Spleen (tissue), 11 donors: ENCODE measurements around the gene SENP1. TPM values are rescaled to one million over a fixed set of nuclear protein-coding genes. Genes with fewer than 3 reads are reported as not detected.

Source experiments
- DNase-seq: peaks from one replicate; pipeline ENCODE4 v3.0.0-alpha.2; 2020
- H3K27ac ChIP-seq, 8 donors: fragments of 200-600 bp; sonication (generic) in 7 of 8; 1 replicate in 4 of 8; 2 replicates in 4 of 8; pipeline versions ENCODE4 v1.5.0 to v1.8.0; 2016 to 2021; ENCODE audit warnings: inconsistent platforms in 4 of 8, mild to moderate bottlenecking in 4 of 8, moderate library complexity in 1 of 8
- H3K27me3 ChIP-seq, 7 donors: fragments of 200-600 bp; sonication (generic) in 6 of 7; replicated peaks in 1 of 7; 1 replicate in 4 of 7; 2 replicates in 3 of 7; pipeline versions ENCODE4 v1.5.0 to v1.8.0; 2016 to 2021; ENCODE audit warnings: inconsistent platforms in 3 of 7, mild to moderate bottlenecking in 1 of 7
- H3K36me3 ChIP-seq, 6 donors: fragments of 200-600 bp; sonication (generic) in 5 of 6; 1 replicate in 4 of 6; 2 replicates in 2 of 6; pipeline versions ENCODE4 v1.5.0 to v1.8.0; 2016 to 2021; ENCODE audit warnings: inconsistent platforms in 2 of 6
- H3K4me1 ChIP-seq, 6 donors: fragments of 200-600 bp; sonication (generic) in 5 of 6; 1 replicate in 3 of 6; 2 replicates in 3 of 6; pipeline versions ENCODE4 v1.5.0 to v1.8.0; 2016 to 2021; ENCODE audit warnings: inconsistent platforms in 3 of 6
- H3K4me3 ChIP-seq, 8 donors: fragments of 200-600 bp; sonication (generic) in 7 of 8; 1 replicate in 4 of 8; 2 replicates in 4 of 8; pipeline versions ENCODE4 v1.5.0 to v1.8.0; 2016 to 2021; ENCODE audit warnings: inconsistent platforms in 4 of 8, mild to moderate bottlenecking in 4 of 8, moderate library complexity in 2 of 8
- H3K9me3 ChIP-seq, 8 donors: fragments of 200-600 bp; sonication (generic) in 7 of 8; 1 replicate in 4 of 8; 2 replicates in 4 of 8; pipeline versions ENCODE4 v1.5.0 to v1.8.0; 2016 to 2021; ENCODE audit warnings: inconsistent platforms in 4 of 8
- POLR2A ChIP-seq, 3 donors: fragments of 450-650 bp; IDR thresholded peaks; one replicate each; pipeline ENCODE4 v1.5.1; 2017; ENCODE audit warnings: antibody characterized with exemption in 3 of 3, mild to moderate bottlenecking in 1 of 3
- POLR2AphosphoS5 ChIP-seq, 3 donors: sonication (generic); formaldehyde crosslinking; IDR thresholded peaks; one replicate each; pipeline ENCODE4 v1.5.1; 2017; ENCODE audit warnings: antibody characterized with exemption in 3 of 3
- WGBS, 5 donors: extraction: QIAGEN DNeasy Blood & Tissue Kit in 3 of 5; methylation state at CpG; one replicate each; pipeline versions ENCODE4 v1.1.5 to v1.1.7; 2013 to 2018; 5-methylcytosine and 5-hydroxymethylcytosine counted together
- intact Hi-C: fragments of 100-400 bp; cut with DNase I; formaldehyde crosslinking; loops from one replicate; pipeline ENCODE4 v1.15.0; 2023; ENCODE audit warnings: low total_unique reads
- polyA plus RNA-seq, 3 donors: library from polyadenylated mRNA; stranded (reverse); fragments of 200-250 nt; gene quantifications; one replicate each; pipeline ENCODE4 v1.2.1, GENCODE V29; 2013
- total RNA-seq, 7 donors: library from RNA; depleted of rRNA in 3 of 7; stranded (reverse); fragments of >200 nt in 3 of 7; fragmentation: NEBNext Ultra II Directional in 4 of 7; extraction: Animal tissue kit (Norgen Biotek cat#: 25700) in 4 of 7; gene quantifications; one replicate each; pipeline versions ENCODE4 v1.1.0 to v1.2.1, GENCODE V29; 2016 to 2021
- TF ChIP-seq, protein P1 (sequence below), 11 experiments: fragments of 200-600 bp in 7 of 11; fragments of 450-650 bp in 4 of 11; sonication (generic) in 4 of 11; IDR thresholded peaks in 8 of 11; conservative IDR thresholded peaks in 3 of 11; 1 replicate in 7 of 11; 2 replicates in 4 of 11; pipeline versions ENCODE4 v1.4.0 to v1.8.0; 2016 to 2021; ENCODE audit warnings: antibody characterized with exemption in 11 of 11, inconsistent platforms in 4 of 11, mild to moderate bottlenecking in 1 of 11
- donor health status: healthy with polysubstance abuse.
- donor health status: DM: no; HTN: no; CAD: no; lungs with moderate emphysema.
- donor health status: DM: no; HTN: no; CAD: no.
- donor health status: Bipolar disorder and iron deficiency.
- donor health status: healthy.
- donor health status: DM: no; HTN: no; CAD: no.
- donor health status: DM: yes; HTN: yes; CAD: no.

The SENP1 gene
- total and polyA plus RNA-seq, 10 donors = 3.7 to 37.4 (median 25.6) TPM

DNA sequence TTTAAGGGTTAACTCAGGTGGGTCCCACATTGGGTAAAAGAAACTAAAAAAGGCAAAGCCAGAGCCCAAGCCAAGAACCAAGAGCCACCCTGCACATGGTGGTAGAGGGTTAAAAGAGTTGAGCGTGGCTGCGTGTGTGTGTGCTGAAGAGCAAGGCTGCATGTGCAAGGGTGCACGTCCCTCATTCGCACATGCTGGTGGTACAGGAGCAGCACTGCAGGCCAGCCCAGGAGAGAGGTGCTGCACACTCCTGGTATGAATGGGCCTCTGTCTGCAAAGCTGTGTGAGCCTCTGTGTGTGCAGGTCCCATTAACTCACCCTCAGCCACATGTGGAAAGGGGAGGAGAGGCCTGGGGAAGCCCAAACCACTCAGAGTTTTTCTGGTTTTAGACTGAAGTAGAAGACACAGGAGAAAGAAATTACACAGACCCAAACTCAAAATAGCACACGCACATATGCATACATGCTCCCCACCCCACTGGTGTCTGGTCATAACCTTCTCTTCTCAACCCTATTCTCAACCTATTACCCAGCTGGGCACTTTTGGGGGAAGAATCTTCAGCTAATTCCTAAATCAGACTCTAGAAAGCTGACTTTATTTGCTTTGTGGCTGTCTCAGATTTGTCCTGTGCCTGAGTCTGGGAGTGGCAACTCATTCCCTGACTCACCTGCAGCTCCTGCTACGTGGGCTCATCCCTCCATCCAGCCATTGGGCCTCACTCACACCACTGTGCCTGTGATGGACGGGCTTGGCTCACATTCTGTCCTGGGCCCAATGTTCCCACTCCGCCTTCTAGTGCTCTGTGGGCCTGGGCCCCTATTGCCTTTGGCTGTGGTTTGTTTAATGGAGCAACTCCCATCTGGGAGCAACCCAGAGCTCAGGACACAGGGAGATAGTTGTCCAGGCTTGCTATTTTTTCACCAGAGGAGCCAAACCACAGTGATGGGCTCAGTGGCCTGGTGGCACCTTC, 70.8 kb downstream of the SENP1 start:
- Histone ChIP-seq H3K9me3 (no peaks in the 10 kb centered on the region), H3K4me3 (no peak overlapping the region), H3K4me1 (peaks cover 0 to 14% (median 7%) of the 10 kb centered on the region in 6 donors), H3K36me3 (no peaks in the 10 kb centered on the region), H3K27ac (no peak overlapping the region), H3K27me3 (no peaks in the 10 kb centered on the region)
- TF ChIP-seq POLR2AphosphoS5 (IDR thresholded peaks at IDR 0.05) (no peak), POLR2A (IDR thresholded peaks at IDR 0.05) (no peak)
- TF ChIP-seq, protein P1, sequence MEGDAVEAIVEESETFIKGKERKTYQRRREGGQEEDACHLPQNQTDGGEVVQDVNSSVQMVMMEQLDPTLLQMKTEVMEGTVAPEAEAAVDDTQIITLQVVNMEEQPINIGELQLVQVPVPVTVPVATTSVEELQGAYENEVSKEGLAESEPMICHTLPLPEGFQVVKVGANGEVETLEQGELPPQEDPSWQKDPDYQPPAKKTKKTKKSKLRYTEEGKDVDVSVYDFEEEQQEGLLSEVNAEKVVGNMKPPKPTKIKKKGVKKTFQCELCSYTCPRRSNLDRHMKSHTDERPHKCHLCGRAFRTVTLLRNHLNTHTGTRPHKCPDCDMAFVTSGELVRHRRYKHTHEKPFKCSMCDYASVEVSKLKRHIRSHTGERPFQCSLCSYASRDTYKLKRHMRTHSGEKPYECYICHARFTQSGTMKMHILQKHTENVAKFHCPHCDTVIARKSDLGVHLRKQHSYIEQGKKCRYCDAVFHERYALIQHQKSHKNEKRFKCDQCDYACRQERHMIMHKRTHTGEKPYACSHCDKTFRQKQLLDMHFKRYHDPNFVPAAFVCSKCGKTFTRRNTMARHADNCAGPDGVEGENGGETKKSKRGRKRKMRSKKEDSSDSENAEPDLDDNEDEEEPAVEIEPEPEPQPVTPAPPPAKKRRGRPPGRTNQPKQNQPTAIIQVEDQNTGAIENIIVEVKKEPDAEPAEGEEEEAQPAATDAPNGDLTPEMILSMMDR (IDR thresholded peaks at IDR 0.05 in 8 of 11, conservative IDR thresholded peaks at IDR 0.05 in 3 of 11) = no peak
- no peak for DNase-seq
- intact Hi-C loops = no loop called here
- 86 to 94% (median 93%) methylated on average over 8 of the region's 8 CpGs for WGBS, 5 donors

DNA sequence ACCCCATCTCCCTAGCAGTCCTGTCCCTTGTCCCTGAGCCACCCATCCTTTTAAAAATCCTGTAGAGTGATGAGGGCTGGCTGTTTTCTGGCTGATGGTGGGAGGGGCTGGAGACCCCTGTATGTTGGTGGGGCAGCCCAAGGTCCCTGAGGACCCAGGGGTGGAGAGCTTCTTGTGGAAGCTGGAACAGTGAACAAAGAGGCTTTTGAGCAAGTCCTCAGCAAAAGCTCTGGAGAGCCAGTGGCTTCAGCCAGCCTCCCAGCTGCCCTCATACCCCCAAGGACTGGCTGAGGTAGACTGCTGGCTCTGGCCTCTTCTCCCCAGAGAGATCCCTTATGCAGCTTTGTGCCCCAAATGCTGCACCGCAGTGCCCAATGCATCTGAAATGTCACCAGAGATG, 72.4 kb downstream of the SENP1 start:
- WGBS, 5 donors = 93 to 100% (median 100%) methylated on average over 1 of the region's 1 CpG
- Histone ChIP-seq H3K4me3 (no peak overlapping the region), H3K36me3 (no peaks in the 10 kb centered on the region), H3K9me3 (no peaks in the 10 kb centered on the region), H3K4me1 (peaks cover 0 to 14% (median 7%) of the 10 kb centered on the region in 6 donors), H3K27me3 (no peaks in the 10 kb centered on the region), H3K27ac (no peak overlapping the region)
- no peak for DNase-seq
- TF ChIP-seq POLR2A (IDR thresholded peaks at IDR 0.05) (no peak), POLR2AphosphoS5 (IDR thresholded peaks at IDR 0.05) (no peak)
- TF ChIP-seq, protein P1 (IDR thresholded peaks at IDR 0.05 in 8 of 11, conservative IDR thresholded peaks at IDR 0.05 in 3 of 11) = no peak
- intact Hi-C loops = no loop called here

DNA sequence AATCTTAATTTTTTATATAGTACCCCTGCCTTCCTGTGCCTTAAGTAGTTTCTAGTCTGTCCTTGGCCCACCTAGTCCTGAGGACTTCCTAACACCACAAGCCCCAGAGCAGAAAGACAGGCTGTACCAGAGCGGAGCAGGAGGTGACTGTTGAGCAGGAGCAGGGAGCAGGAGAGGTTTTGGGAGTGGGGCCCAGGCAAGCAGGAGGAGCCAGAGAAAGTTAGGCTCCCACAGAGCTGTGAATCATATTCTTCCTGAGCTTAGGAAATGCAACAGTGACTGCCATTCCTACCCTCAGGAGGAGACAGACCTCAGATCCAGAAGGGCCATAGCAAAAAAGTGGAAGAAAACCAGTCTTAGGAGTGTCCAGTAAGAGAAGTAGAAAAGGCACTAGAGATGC, 73.3 kb downstream of the SENP1 start:
- Histone ChIP-seq H3K4me1 (peaks cover 0 to 6% (median 2%) of the 10 kb centered on the region in 6 donors), H3K36me3 (no peaks in the 10 kb centered on the region), H3K27ac (no peak overlapping the region), H3K4me3 (no peak overlapping the region), H3K9me3 (no peaks in the 10 kb centered on the region), H3K27me3 (no peaks in the 10 kb centered on the region)
- WGBS, 5 donors = 95 to 100% (median 100%) methylated on average over 1 of the region's 1 CpG
- intact Hi-C loops = no loop called here
- no peak for DNase-seq
- no peak for TF ChIP-seq POLR2A (IDR thresholded peaks at IDR 0.05)
- no peak for TF ChIP-seq POLR2AphosphoS5 (IDR thresholded peaks at IDR 0.05)
- TF ChIP-seq, protein P1 (IDR thresholded peaks at IDR 0.05 in 8 of 11, conservative IDR thresholded peaks at IDR 0.05 in 3 of 11) = no peak
